HFFc6 (cell line): Measurements from ENCODE around the gene RGMA. TPM values are rescaled to one million over a fixed set of nuclear protein-coding genes. Genes with fewer than 3 reads are reported as not detected.
A peak's percentile ranks its signal among the peaks of the same experiment; 100 is the strongest.

Experiments
- DNase-seq: peaks from one replicate; pipeline ENCODE4 v3.0.0-alpha.2; 2018
- H3K27ac Mint-ChIP-seq: 2 replicates; pipeline ENCODE4 v1.8.0; 2020; ENCODE audit warnings: mild to moderate bottlenecking, mixed read lengths
- H3K27me3 Mint-ChIP-seq: 2 replicates; pipeline ENCODE4 v1.8.0; 2021; ENCODE audit warnings: mild to moderate bottlenecking, moderate library complexity, mixed read lengths; ENCODE audit not compliant: insufficient read depth
- H3K36me3 Mint-ChIP-seq: 2 replicates; pipeline ENCODE4 v1.8.0; 2021; ENCODE audit warnings: low read depth, mixed read lengths
- H3K4me1 Mint-ChIP-seq: 2 replicates; pipeline ENCODE4 v1.8.0; 2020; ENCODE audit warnings: low read depth, mixed read lengths
- H3K4me3 Mint-ChIP-seq: 2 replicates; pipeline ENCODE4 v1.8.0; 2020; ENCODE audit warnings: mild to moderate bottlenecking, moderate library complexity, mixed read lengths
- H3K9me3 Mint-ChIP-seq: 2 replicates; pipeline ENCODE4 v1.8.0; 2020; ENCODE audit warnings: mild to moderate bottlenecking, mixed read lengths
- total RNA-seq, 6 experiments: library from RNA; stranded (reverse); fragmentation: NEBNext Ultra II Directional; extraction: Animal tissue kit (Norgen Biotek cat#: 25700); gene quantifications; 2 replicates in 1 of 6; 3 replicates in 5 of 6; pipeline ENCODE4 v1.2.3, GENCODE V29; 2021
- TF ChIP-seq, protein P1 (sequence below): fragments of 200-600 bp; sonication (generic); IDR thresholded peaks from 2 replicates; pipeline ENCODE4 v1.5.0; 2021; ENCODE audit warnings: antibody characterized with exemption, mild to moderate bottlenecking

RGMA gene
- total RNA-seq, 6 experiments from 2014 or later = 0.07 to 0.32 (median 0.19) TPM; not detected in 1

- no peaks in the 10 kb centered on the region for H3K9me3 Mint-ChIP-seq
- H3K27ac Mint-ChIP-seq = no peak overlapping the region
- no peak for DNase-seq
- no peaks in the 10 kb centered on the region for H3K36me3 Mint-ChIP-seq
- TF ChIP-seq, protein P1, sequence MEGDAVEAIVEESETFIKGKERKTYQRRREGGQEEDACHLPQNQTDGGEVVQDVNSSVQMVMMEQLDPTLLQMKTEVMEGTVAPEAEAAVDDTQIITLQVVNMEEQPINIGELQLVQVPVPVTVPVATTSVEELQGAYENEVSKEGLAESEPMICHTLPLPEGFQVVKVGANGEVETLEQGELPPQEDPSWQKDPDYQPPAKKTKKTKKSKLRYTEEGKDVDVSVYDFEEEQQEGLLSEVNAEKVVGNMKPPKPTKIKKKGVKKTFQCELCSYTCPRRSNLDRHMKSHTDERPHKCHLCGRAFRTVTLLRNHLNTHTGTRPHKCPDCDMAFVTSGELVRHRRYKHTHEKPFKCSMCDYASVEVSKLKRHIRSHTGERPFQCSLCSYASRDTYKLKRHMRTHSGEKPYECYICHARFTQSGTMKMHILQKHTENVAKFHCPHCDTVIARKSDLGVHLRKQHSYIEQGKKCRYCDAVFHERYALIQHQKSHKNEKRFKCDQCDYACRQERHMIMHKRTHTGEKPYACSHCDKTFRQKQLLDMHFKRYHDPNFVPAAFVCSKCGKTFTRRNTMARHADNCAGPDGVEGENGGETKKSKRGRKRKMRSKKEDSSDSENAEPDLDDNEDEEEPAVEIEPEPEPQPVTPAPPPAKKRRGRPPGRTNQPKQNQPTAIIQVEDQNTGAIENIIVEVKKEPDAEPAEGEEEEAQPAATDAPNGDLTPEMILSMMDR = no peak
- H3K4me3 Mint-ChIP-seq = no peak overlapping the region
- no peaks in the 10 kb centered on the region for H3K4me1 Mint-ChIP-seq
- H3K27me3 Mint-ChIP-seq = peaks cover 42% of the 10 kb centered on the region
These were observed 32.2 kb downstream of the RGMA start for GRCh38 chr15:93056836-93057235.

DNA sequence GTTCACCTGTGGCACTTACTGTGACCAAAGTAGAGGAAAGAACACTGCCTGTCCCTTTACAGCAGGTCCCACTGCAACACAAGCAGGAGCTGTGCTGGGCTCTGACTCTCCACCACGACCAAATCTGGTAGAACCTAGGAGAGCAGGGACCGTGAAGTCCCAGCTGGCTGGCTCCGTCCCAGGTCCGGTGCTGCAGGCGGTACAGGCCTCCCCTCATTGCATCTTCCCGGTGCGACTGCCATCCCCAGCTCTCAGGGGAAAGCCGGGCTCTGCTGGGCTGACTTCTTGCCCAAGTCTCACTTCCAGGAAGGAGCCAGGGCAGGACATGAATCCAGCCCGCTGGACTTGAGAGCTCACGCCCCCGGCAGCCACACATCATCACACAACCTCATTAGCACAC is 33.8 kb downstream of the RGMA start:
- Mint-ChIP-seq H3K36me3 (no peaks in the 10 kb centered on the region), H3K4me3 (no peak overlapping the region), H3K27me3 (peaks cover 40% of the 10 kb centered on the region), H3K27ac (no peak overlapping the region), H3K4me1 (no peaks in the 10 kb centered on the region), H3K9me3 (no peaks in the 10 kb centered on the region)
- DNase-seq = no peak
- TF ChIP-seq, protein P1 = no peak

DNA sequence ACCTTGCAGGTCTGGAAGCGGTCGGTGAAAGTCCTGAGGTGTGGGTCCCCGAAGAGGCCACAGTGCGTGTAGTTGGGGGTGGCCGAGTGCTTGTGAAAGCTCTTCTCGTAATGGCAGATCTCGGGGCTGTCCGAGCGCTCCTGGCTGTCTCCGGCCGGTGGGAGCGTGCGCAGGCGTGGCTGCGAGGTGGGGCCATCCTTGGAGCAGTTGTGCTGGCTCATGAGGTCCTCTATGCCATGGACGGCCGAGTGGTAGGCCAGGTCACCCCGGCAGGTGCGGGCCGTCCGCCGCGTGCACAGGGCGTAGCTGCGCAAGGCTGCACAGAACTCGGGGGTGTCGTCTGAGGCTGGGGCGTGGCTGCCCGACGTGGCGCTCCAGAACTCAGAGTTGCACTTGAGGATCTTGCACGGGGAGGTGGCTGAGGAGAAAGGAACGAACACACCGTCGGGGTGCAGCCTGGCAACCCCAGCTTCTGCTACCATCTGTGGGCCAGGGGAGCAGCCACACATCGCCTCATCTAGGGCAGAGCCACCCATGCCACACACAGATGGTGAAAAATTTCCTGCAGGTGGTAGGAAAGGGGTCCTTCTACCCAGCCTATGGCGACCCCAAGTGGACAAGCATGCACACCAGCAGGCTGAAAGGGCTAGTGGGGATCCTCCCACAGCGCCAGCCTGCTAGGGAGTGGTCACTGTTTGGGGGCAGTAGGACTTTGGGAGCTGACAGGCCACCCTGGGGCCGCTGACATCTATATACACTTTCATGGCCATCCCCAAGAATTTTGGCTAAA is 36.7 kb downstream of the RGMA start:
- H3K27ac Mint-ChIP-seq = no peak overlapping the region
- TF ChIP-seq, protein P1 = peak; percentile 25; the same call in 1 of the 2 replicates
- no peak overlapping the region for H3K4me3 Mint-ChIP-seq
- no peaks in the 10 kb centered on the region for H3K4me1 Mint-ChIP-seq
- no peaks in the 10 kb centered on the region for H3K36me3 Mint-ChIP-seq
- no peak for DNase-seq
- H3K9me3 Mint-ChIP-seq = no peaks in the 10 kb centered on the region
- H3K27me3 Mint-ChIP-seq = peaks cover 34% of the 10 kb centered on the region

- peaks cover 2% of the 10 kb centered on the region; the same call in 1 of the 2 replicates for H3K36me3 Mint-ChIP-seq
- no peak for DNase-seq
- peaks cover 30% of the 10 kb centered on the region for H3K27me3 Mint-ChIP-seq
- H3K4me1 Mint-ChIP-seq = no peaks in the 10 kb centered on the region
- H3K27ac Mint-ChIP-seq = no peak overlapping the region
- H3K9me3 Mint-ChIP-seq = no peaks in the 10 kb centered on the region
- TF ChIP-seq, protein P1 = no peak
- no peak overlapping the region for H3K4me3 Mint-ChIP-seq
These were observed 37.5 kb downstream of the RGMA start for GRCh38 chr15:93051236-93052089.

- Mint-ChIP-seq H3K27me3 (peaks cover 24% of the 10 kb centered on the region), H3K4me1 (no peaks in the 10 kb centered on the region), H3K9me3 (peaks cover 6% of the 10 kb centered on the region), H3K27ac (no peak overlapping the region), H3K4me3 (no peak overlapping the region), H3K36me3 (peaks cover 9% of the 10 kb centered on the region; the same call in 1 of the 2 replicates)
- DNase-seq = no peak
- TF ChIP-seq, protein P1 = no peak
These were observed 38.4 kb downstream of the RGMA start for GRCh38 chr15:93050648-93051047.
